SJCRH30 (cell line): ENCODE results near the gene CLCN6. TPM values are rescaled to one million over a fixed set of nuclear protein-coding genes. Genes with fewer than 3 reads are reported as not detected.

Source experiments
- DNase-seq, 2 experiments: peaks; one replicate each; pipeline ENCODE4 v3.0.0-alpha.2; 2015 to 2020
- H3K27ac ChIP-seq: fragments of 250-450 bp; sonication (Bioruptor Pico); 2 replicates; pipeline ENCODE4 v1.5.1; 2020; ENCODE audit warnings: mild to moderate bottlenecking, moderate library complexity
- H3K27me3 ChIP-seq: fragments of 250-450 bp; sonication (Bioruptor Pico); 2 replicates; pipeline ENCODE4 v1.5.1; 2020; ENCODE audit warnings: mild to moderate bottlenecking, moderate library complexity
- H3K36me3 ChIP-seq: fragments of 250-450 bp; sonication (Bioruptor Pico); 2 replicates; pipeline ENCODE4 v1.5.1; 2020; ENCODE audit warnings: mild to moderate bottlenecking, moderate library complexity
- H3K4me1 ChIP-seq: fragments of 250-450 bp; sonication (Bioruptor Pico); 2 replicates; pipeline ENCODE4 v1.5.1; 2020; ENCODE audit warnings: mild to moderate bottlenecking, moderate library complexity
- H3K4me3 ChIP-seq: fragments of 250-450 bp; sonication (Bioruptor Pico); 2 replicates; pipeline ENCODE4 v1.5.1; 2020; ENCODE audit warnings: mild to moderate bottlenecking, moderate library complexity
- H3K9me3 ChIP-seq: fragments of 250-450 bp; sonication (Bioruptor Pico); replicated peaks from 2 replicates; pipeline ENCODE4 v1.5.1; 2020; ENCODE audit warnings: mild to moderate bottlenecking, moderate library complexity
- total RNA-seq: library from RNA; depleted of rRNA; stranded (reverse); fragments of >200 nt; shearing (Covaris generic); gene quantifications from 2 replicates; pipeline ENCODE4 v1.2.3, GENCODE V29; 2014

The CLCN6 gene
- total RNA-seq, 1 experiment from 2014 or later = 14.2 TPM

DNA sequence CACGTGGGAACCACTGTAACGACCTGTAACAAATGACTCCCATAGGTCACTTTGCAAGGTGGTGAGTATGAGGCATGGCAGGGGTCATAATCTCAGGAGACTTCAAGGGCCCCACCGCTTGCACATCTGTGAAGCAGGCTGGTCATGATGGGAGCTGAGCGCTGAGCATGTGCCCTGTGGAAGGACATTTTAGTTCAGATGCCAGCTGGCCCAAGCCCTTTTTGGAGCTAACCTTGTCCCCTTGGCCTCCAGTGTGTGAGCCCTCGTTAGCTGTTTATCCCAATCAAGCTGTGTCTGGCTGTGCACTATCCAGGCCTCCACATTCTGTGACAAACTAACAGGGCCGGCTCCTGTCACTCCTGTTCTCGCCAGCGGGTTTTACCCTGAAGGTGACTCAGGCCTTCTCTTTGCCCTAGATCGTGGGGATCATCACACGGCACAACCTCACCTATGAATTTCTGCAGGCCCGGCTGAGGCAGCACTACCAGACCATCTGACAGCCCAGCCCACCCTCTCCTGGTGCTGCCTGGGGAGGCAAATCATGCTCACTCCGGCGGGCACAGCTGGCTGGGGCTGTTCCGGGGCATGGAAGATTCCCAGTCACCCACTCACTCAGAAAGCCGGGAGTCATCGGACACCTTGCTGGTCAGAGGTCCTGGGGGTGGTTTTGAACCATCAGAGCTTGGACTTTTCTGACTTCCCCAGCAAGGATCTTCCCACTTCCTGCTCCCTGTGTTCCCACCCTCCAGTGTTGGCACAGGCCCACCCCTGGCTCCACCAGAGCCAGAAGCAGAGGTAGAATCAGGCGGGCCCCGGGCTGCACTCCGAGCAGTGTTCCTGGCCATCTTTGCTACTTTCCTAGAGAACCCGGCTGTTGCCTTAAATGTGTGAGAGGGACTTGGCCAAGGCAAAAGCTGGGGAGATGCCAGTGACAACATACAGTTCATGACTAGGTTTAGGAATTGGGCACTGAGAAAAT is 34.0 kb downstream of the CLCN6 start:
- no peak for DNase-seq
- Histone ChIP-seq H3K9me3 (no peaks in the 10 kb centered on the region), H3K4me3 (no peak overlapping the region), H3K36me3 (peaks cover 27% of the 10 kb centered on the region), H3K27ac (no peak overlapping the region), H3K4me1 (peaks cover 8% of the 10 kb centered on the region; the same call in 1 of the 2 replicates), H3K27me3 (no peaks in the 10 kb centered on the region)

- peaks cover 8% of the 10 kb centered on the region; the same call in 1 of the 2 replicates for H3K4me1 ChIP-seq
- H3K36me3 ChIP-seq = peaks cover 24% of the 10 kb centered on the region
- H3K27ac ChIP-seq = no peak overlapping the region
- no peaks in the 10 kb centered on the region for H3K27me3 ChIP-seq
- no peaks in the 10 kb centered on the region for H3K9me3 ChIP-seq
- no peak overlapping the region for H3K4me3 ChIP-seq
- DNase-seq = no peak
Observed at GRCh38 chr1:11841245-11842153, 35.5 kb downstream of the CLCN6 start.

DNA sequence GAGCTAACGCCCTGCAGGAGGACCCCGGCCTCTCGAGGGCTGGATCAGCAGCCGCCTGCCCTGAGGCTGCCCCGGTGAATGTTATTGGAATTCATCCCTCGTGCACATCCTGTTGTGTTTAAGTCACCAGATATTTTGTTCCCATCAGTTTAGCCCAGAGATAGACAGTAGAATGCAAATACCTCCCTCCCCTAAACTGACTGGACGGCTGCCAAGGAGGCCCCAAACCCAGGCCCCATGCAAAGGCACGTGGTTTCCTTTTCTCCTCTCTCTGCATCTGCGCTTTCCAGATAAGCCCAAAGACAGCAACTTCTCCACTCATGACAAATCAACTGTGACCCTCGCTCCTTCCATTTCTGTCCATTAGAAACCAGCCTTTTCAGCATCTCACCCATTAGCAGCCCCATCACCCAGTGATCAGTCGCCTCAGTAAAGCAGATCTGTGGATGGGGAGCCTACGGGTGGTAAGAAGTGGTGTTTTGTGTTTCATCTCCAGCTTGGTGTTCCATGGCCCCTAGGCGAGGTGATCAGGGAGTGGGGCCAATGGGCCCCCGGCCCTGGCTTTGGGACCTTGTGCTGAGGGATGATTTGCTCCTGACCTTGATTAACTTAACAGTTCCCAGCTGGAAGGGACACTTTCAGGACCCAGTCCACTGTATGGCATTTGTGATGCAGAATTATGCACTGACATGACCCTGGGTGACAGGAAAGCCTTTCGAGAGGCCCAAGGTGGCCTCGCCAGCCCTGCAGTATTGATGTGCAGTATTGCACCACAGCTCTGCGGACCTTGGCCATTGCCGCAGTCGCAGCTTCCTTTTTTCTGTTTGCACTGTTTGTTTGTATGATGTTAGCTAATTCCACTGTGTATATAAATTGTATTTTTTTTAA is 36.4 kb downstream of the CLCN6 start:
- H3K4me1 ChIP-seq = peaks cover 13% of the 10 kb centered on the region
- H3K4me3 ChIP-seq = no peak overlapping the region
- no peak overlapping the region for H3K27ac ChIP-seq
- no peaks in the 10 kb centered on the region for H3K27me3 ChIP-seq
- peaks cover 24% of the 10 kb centered on the region for H3K36me3 ChIP-seq
- peak; percentile 45 to 61 for DNase-seq
- no peaks in the 10 kb centered on the region for H3K9me3 ChIP-seq

DNA sequence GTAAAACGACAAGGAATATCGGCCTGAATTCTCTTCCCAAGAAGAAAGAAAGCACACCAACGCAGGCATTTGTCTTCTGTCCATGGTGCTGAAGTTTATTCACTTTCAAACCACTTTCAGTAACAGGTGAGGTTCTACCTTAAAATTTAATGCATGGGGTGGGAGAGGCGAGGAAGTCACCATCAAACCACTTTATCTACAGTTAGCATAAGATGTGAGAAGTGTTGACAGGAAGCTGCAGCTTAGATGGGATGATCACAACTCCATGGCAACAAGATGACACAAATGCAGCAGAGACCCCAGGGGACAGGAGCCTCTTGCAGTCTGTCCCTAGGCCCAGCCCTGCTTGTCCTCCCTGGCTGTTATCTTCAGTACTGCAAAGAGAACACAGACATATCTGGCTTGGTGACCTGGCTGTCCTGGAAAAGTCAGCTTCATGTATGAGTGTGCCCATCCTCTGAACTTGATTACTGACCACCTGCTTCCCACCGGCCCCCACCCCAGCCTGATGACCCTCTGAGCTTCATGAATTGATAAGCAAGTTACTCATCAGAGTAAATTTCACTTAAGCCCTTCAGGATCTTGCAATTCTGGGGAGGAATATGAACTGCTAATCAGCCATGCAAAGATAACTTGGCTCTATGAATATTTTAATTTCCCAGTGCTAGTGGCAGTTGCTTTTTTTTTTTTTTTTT is 39.8 kb downstream of the CLCN6 start:
- Histone ChIP-seq H3K9me3 (no peaks in the 10 kb centered on the region), H3K36me3 (peaks cover 2% of the 10 kb centered on the region; the same call in 1 of the 2 replicates), H3K27ac (no peak overlapping the region), H3K4me3 (no peak overlapping the region), H3K27me3 (no peaks in the 10 kb centered on the region), H3K4me1 (peaks cover 33% of the 10 kb centered on the region)
- peak in 1 of 2 experiments; percentile 69 for DNase-seq

- H3K4me3 ChIP-seq = no peak within 1 kb of the TSS
- no peaks in the 10 kb centered on the region for H3K9me3 ChIP-seq
- 0 out of 2 replicates have a peak within 1 kb of the TSS, but pooled peaks have one; percentile 2 for H3K27ac ChIP-seq
- no peaks in the 10 kb centered on the region for H3K36me3 ChIP-seq
- H3K27me3 ChIP-seq = no peaks in the 10 kb centered on the region
- peak; percentile 92 to 95 for DNase-seq
- H3K4me1 ChIP-seq = peaks cover 36% of the 10 kb centered on the region
Observed at GRCh38 chr1:11847667-11848372, 41.8 kb downstream of the CLCN6 start, which contains the start of gene NPPA. Gene NPPA (minus strand): TSS chr1:11847783. CDS start chr1:11847684, 99 bp downstream.

GRCh38 chr1:11848373-11848700 is 42.3 kb downstream of the CLCN6 start:
- H3K36me3 ChIP-seq = no peaks in the 10 kb centered on the region
- H3K27ac ChIP-seq = 0 out of 2 replicates have a peak overlapping the region, but pooled peaks have one; percentile 2
- no peaks in the 10 kb centered on the region for H3K27me3 ChIP-seq
- no peak overlapping the region for H3K4me3 ChIP-seq
- peaks cover 39% of the 10 kb centered on the region for H3K4me1 ChIP-seq
- DNase-seq = no peak
- H3K9me3 ChIP-seq = no peaks in the 10 kb centered on the region

DNA sequence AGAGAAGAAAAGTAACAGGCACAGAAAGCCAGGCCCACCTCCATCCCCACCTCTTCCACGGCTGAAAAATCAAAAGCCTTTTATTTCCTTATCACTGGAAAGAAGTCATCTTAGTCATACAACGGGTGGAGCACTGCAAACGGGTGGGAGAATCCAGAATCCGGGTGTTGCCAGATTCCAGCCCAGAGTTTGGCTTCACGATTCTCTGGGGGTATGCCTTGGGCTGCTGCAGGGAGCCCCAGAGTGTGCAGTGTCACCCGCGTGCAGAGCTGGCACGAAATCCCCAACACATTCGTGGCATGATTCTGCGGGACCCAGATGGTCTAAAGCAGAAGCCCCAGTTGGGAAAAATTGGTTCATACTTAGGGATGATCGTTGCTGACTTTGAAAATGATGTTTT is 44.2 kb downstream of the CLCN6 start:
- no peak overlapping the region for H3K4me3 ChIP-seq
- no peak for DNase-seq
- peaks cover 39% of the 10 kb centered on the region for H3K4me1 ChIP-seq
- no peaks in the 10 kb centered on the region for H3K27me3 ChIP-seq
- no peak overlapping the region for H3K27ac ChIP-seq
- no peaks in the 10 kb centered on the region for H3K9me3 ChIP-seq
- no peaks in the 10 kb centered on the region for H3K36me3 ChIP-seq

DNA sequence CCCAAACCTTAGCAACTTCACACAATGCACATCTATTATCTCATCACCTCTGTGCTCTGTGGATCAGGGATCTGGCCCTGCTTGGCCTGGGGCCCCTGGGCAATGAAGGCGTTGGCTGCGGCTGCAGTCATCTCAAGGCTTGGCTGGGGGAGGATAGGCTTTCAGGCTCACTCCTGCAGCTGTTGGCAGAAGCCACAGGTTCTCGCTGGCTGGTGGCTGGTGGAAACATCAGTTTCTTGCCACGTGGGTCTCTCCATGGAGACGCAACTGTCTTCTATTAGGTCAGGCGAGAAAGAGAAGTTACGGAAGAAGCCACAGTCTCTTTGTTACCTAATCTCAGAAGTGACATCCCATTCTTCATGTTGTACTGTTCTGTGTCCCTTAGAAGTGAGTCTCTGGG is 45.2 kb downstream of the CLCN6 start:
- no peaks in the 10 kb centered on the region for H3K27me3 ChIP-seq
- DNase-seq = peak; percentile 81 to 86

DNA sequence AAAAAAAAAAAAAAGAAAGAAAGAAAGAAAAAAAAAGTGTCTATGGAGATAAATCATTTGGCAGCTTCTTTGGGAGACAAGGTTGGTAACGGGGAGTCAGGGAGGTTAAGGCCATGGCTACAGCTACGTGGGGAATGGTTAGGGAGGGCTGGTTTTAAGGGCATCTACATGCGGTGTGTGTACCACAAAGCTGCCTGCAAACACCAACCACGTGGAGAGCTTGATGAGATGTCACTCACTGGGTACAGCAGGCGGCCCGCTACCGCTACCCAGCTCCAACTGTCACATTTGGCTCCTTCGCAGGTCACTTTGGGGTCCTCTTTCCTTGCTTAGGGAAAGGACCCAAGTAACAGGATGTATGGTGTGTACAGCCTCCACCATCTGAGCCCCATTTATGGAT is 48.5 kb downstream of the CLCN6 start:
- Histone ChIP-seq H3K27ac (no peak overlapping the region), H3K4me3 (no peak overlapping the region), H3K4me1 (peaks cover 49% of the 10 kb centered on the region), H3K27me3 (0 out of 2 replicates have a peak, but pooled peaks cover 2% of the 10 kb centered on the region), H3K36me3 (no peaks in the 10 kb centered on the region), H3K9me3 (no peaks in the 10 kb centered on the region)
- DNase-seq = no peak

More for the DNA sequence above, 45.2 kb downstream of the CLCN6 start:
- Histone ChIP-seq H3K4me1 (peaks cover 39% of the 10 kb centered on the region), H3K4me3 (no peak overlapping the region), H3K36me3 (no peaks in the 10 kb centered on the region), H3K9me3 (no peaks in the 10 kb centered on the region), H3K27ac (no peak overlapping the region)

DNA sequence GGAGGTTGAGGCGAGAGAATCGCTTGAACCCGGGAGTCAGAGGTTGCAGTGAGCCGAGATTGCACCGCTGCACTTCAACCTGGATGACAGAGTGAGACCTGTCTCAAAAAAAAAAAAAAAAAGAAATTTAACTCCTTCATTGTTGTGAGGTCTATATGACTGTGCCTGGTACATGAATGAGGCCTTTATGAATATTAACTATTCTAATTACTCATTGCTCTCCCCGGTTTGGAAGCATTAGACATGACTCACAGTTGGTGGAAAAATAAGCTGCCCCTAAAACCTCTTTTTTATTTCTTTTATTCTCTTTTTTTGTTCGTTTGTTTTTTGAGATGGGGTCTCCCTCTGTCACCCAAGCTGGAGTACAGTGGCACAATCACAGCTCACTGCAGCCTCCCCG is 49.4 kb downstream of the CLCN6 start:
- 0 out of 2 replicates have a peak, but pooled peaks cover 2% of the 10 kb centered on the region for H3K27me3 ChIP-seq
- no peak for DNase-seq
- H3K4me3 ChIP-seq = no peak overlapping the region
- no peaks in the 10 kb centered on the region for H3K9me3 ChIP-seq
- no peaks in the 10 kb centered on the region for H3K36me3 ChIP-seq
- peaks cover 52% of the 10 kb centered on the region for H3K4me1 ChIP-seq
- H3K27ac ChIP-seq = no peak overlapping the region

DNA sequence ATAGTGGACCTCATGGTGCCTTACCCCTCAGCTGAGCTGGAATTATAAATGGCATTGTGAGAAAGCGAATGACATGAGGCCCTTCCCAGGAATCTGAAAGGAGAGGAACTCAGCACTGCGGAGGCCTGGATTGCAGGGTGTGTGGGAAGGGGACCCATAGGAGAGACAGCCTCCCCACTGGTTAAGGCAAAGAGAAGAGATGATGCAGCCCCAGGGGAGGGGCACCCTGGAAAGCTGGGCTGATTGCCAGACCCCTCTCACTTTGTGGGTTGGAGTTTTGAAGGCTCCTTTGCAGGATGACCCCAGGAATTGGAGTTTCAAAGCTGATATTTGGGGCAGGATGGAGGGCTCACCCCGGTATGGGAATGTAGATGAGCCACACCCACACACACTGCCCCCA is 50.7 kb downstream of the CLCN6 start:
- no peak overlapping the region for H3K4me3 ChIP-seq
- H3K9me3 ChIP-seq = 0 out of 2 replicates have a peak, but pooled peaks cover 3% of the 10 kb centered on the region
- peak; percentile 29 to 46 for DNase-seq
- H3K36me3 ChIP-seq = no peaks in the 10 kb centered on the region
- H3K4me1 ChIP-seq = peaks cover 39% of the 10 kb centered on the region
- H3K27ac ChIP-seq = no peak overlapping the region; the same call in 1 of the 2 replicates
- 0 out of 2 replicates have a peak, but pooled peaks cover 2% of the 10 kb centered on the region for H3K27me3 ChIP-seq

DNA sequence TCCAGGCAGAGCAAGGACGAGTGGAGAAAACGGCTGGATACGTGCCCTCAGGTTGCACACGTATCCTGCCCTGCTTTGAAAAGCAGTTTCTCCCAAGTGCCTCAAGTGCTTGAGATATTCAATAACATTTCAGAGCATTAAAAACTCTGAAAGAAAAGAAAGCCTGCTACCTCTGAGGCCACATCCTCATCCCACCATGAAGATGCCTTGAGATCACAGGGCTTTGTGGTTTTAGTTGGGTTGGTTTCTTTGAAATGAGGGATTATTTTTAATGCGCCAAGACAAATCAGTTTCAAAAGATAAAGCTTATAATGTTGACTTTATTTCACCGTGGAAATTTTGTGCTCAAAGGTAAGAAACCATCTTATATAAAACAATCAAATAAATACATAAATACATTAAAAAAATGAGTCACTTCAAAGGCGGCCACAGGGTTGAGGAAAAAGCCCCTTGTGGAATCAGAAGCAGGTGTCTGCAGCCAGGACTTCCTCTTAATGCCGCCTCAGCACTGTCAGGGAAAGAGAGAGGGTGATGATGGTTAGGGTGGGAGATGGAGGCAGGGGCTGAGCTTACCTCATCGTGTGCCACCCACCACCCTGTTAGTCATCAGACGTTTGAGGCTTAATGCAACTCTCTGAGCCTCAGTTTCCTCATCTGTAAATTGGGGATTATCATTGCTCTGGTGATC is 51.3 kb downstream of the CLCN6 start:
- Histone ChIP-seq H3K36me3 (no peaks in the 10 kb centered on the region), H3K4me1 (peaks cover 38% of the 10 kb centered on the region), H3K27me3 (0 out of 2 replicates have a peak, but pooled peaks cover 2% of the 10 kb centered on the region), H3K27ac (no peak overlapping the region; the same call in 1 of the 2 replicates), H3K9me3 (0 out of 2 replicates have a peak, but pooled peaks cover 5% of the 10 kb centered on the region), H3K4me3 (no peak overlapping the region)
- DNase-seq = peak in 1 of 2 experiments; percentile 46
